HG03439 (cell line): ENCODE measurements around the gene KIFAP3.
"Not testable (repeated sequence)": the region's sequence is repeated elsewhere in the genome, so short reads cannot be mapped to it uniquely, and the experiment has no call there.

Experiments
- ATAC-seq: cut with Tn5 transposase; IDR thresholded peaks from one replicate; pipeline ENCODE4 v1.9.1; 2021; ENCODE audit warnings: mild to moderate bottlenecking, moderate library complexity; ENCODE audit not compliant: unreplicated experiment

Gene KIFAP3

DNA sequence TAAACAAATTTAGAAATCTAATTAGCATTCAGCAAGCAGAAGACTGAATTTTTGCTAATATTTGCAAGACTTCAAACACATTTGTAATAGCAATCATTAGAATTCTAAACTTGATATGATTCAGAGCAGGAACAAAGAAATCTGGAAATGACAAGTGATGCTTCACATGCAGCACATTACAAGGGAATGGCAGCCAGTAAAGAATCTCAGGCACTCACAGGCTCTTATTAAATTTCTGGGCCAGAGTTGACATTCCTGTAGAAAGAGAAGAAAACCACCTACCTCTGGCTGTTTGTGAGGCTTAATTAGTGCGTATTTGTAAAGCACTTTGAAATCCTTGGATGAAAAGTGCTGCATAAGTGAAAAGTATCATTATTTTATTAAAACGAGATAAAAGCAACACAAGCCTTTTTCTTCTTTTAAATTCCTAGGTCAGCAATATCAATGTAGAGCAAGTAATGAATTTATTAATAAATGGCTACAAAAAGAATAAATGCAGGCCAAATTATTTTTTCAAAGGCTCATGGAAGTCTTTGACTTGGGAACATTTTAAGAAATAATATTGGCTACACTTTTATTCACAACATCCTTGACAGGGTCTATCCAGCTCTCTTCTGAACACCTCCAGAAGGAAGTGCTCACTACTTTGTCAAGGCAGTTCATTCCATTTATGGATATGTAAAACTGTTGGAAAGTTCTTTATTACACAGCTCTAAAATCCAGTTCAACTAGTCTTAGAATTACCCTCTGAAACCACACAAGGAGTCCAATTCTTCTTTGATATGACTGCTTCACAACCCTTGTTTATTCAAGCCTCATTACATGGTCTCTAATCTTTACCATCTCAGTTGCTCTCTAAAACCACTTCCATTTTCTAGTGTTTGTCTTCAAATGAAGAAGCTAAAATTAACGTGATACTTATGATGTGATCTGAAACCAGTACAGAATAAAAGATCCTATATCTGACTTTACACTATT is 148.7 kb downstream of the KIFAP3 start:
- ATAC-seq: no peak

DNA sequence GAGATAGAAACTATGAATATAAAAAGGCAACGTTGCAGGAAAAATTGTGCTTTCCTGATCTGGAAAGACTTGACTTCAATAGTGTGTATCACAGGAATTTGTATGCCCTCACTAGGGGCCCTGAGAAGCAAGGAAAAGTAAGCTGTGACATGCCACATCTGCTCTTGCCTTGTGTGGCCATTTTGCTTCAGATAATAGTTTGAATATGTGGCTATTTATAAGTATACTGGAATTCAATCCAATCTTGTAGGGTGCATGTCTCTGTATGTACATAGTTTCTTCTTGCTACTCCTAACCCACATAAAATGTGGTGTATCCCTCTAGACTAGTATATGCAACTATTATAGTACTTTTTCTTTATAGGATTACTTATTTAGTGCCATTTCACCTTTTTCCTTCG is 149.7 kb downstream of the KIFAP3 start:
- no peak for ATAC-seq

DNA sequence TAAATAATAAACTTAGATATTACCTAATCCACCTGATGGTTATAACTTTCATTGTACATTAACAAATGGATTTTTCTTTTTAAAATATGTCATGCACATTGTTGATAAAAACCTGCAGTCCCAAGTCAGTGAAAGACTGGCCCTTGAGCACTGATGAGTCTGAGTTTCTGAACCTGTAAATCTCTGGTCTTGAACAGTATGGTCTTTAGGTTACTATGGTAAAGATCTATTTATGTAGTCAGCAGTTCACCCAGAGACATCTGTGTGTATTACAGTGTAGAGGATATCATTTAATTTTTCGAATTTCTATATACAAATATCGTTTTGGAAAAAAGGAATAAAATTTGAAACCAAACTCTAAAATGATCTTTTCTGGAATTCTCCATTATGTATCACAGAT is 150.4 kb downstream of the KIFAP3 start:
- ATAC-seq: no peak

GRCh38 chr1:169921080-169921479 is 153.4 kb downstream of the KIFAP3 start:
- no peak for ATAC-seq

DNA sequence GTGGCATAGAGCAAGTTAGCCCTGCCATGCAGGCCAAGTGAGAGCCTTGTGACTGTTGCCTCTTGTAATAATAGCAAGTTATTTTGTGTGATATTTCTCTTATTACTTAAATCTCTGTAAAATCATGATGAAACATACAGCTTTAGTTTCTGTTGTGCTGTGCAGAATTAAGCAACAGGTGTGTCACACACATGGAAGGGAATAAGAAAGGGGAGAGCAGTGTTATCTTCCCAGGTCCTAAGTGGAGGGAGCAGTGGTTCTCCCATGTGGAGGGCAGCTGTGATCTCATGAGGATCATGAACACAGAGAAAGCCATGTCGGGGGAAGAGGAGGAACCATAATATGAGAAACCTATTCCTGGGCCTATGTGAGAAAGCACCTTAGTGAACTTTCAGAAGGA is 155.6 kb downstream of the KIFAP3 start:
- no peak for ATAC-seq

DNA sequence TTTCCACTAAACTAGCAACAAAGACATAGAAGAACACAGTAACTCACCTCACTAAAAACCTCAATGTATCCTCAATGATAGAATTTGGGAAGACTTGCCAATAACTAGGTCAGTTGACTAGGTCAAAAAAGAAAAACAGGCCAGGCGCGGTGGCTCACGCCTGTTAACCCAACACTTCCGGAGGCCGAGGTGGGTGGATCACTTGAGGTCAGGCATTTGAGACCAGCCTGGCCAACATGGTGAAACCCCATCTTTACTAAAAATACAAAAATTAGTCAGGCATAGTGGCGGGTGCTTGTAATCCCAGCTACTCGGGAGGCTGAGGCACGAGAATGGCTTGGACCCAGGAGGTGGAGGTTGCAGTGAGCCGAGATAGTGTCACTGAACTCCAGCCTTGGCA is 156.3 kb downstream of the KIFAP3 start:
- ATAC-seq: not testable (repeated sequence)

DNA sequence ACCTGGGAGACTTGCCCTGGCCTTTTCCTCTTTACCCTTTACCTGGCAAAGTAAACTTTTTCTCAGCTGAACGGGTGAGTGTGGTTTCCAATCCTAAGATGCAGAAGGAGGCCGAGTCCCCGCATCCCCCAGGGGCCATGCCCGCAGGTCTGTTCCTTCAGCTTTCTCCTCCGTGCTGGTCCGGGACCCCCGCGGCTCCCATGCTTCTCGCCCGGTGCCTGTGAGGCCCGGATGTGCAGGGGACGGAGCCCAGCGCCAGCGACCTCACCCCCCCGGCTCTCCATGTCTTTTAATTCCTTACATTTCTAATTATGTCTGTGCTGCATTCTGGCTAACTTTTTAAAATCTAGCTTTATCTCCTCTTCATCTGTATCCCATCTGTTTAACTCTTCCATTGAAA is 159.3 kb downstream of the KIFAP3 start:
- ATAC-seq: no peak

DNA sequence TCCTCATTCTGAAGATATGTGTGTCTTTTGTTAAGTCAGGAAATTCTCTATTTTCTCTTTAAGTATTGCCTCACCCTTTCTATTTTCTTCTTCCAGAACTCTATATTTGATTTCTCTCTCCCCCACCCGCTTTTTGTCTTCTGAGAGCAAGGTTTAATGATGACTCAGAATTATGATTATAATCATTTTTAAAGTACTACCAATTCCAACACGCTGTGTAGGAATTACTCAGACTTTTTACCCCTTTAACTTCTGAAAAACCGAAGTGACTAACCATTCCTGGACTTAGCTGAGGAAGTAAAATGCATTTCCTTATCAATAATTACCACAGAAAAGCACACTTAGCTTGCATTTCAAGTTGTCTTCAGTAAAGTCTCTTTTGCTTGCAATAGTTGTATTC is 160.0 kb downstream of the KIFAP3 start:
- ATAC-seq: no peak

GRCh38 chr1:169909499-169909898 is 165.0 kb downstream of the KIFAP3 start:
- no peak for ATAC-seq

GRCh38 chr1:169906938-169907337 is 167.6 kb downstream of the KIFAP3 start:
- no peak for ATAC-seq

DNA sequence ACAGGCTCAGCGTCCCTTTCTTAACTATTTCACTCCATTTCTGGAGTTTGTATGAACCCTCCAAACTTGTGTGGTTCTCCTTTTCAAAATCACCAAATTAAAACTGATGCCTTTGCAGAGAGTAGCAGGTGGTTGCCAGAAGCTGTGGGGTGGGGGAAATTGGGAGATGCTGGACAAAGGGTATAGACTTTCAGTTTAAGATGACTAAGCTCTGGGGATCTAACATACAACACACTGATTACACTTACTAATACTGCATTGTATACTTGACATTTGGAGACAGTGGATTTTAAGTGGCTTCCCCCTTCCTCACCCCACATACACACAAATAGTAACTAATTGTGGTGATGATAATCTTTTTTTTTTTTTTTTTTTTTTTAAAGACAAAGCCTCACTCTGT is 169.7 kb downstream of the KIFAP3 start:
- ATAC-seq: no peak

DNA sequence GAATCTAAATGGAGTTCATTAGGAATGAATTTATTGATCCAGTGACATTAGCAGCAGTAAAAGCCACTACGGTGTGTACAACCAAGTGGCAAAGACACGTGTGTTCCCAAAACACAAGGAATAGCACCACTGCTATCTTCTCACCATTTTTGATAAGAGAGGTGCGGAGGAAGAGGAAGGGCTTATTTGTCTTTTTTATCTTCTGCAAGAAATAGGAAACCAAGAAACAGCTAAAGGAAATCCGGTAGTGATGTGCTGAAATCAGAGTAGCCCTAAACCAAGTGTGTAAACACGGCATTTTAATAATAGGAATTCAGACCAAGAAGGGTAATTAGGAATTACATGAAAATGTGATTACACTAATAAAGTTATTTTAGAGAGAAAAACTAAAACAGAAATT is 171.7 kb downstream of the KIFAP3 start:
- no peak for ATAC-seq

GRCh38 chr1:169901115-169901514 is 173.4 kb downstream of the KIFAP3 start:
- no peak for ATAC-seq

DNA sequence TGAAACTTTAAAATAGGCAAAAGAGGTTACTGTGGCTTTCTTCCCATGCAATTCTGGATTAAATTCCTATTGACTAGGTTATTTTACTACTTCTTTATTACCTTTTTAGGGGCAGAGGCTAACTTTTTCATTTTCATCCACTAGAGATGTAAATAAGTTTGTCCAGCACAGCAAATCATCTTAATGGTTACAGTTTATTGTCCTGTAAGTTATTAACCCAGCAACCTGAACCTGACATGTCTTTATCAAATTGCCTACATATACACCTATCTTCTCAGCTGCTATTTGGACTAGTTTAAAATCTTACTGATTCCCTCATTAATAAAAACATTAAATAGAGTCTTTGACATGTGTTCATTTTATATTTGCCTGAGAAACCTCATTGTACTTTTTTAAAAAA is 173.9 kb downstream of the KIFAP3 start:
- ATAC-seq: no peak

DNA sequence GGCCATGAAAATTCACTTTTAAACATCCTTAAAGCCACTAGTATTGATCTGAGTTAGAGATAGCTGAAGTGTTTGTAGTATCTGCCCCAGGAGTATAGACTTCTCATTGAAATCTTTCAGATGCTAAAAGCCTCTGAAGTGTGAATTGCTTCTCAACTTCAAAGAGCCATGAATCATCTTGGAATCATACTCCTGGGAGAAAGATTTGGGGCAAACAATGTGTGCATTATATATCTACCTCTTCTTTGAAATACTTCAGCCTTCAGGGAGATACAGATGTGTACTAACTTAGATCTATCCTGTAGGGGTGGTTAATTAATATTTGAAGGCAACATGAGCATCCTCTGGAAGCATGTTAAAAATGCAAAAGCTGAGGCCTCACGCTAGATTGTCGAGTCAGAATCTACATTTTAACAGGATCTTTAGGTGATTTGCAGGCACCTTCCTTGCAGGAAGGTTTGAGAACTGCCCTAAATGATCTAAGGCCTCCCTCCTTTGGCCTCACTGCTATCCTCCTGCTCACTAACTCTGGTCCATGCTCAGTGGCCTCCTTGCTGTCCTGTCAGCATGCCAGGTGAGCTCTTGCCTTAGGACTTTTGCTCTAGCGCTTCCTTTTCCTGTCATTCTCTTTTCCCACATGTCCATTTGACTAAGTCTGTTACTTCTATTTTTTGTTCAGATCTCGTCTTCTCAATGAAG is 174.8 kb downstream of the KIFAP3 start:
- ATAC-seq: no peak

- ATAC-seq: no peak
Measured at GRCh38 chr1:169896013-169896412, 178.5 kb downstream of the KIFAP3 start.

DNA sequence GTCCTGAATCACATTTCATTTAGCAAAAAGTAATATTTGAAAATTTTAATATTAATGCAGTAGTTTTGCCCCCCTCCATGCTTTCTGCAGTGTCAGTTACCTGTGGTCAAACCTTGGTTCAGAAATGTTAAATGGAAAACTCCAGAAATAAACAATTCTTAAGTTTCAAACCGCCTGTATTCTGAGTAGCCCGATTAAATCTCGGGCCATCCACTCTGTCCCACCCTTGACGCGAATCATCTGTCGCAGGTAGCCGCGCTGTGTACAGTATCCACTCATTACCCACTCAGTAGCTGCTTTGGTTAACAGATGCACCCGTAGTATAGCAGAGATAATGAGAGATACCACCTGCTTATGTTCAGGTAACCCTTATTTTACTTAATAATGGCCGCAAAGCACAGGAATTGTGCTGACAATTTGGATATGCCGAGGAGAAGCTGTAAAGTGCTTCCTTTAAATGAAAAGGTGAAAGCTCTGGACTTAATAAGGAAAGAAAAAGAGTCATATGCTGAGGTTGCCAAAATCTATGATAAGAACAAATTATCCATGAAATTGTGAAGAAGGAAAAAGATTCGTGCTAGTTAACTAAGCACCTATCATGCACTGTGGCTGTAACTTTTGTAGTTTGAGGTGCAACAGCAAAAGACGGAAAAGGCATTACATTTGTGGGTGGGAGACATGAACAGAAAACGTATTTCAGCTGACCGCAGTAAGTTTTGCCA is 179.9 kb downstream of the KIFAP3 start:
- no peak for ATAC-seq

DNA sequence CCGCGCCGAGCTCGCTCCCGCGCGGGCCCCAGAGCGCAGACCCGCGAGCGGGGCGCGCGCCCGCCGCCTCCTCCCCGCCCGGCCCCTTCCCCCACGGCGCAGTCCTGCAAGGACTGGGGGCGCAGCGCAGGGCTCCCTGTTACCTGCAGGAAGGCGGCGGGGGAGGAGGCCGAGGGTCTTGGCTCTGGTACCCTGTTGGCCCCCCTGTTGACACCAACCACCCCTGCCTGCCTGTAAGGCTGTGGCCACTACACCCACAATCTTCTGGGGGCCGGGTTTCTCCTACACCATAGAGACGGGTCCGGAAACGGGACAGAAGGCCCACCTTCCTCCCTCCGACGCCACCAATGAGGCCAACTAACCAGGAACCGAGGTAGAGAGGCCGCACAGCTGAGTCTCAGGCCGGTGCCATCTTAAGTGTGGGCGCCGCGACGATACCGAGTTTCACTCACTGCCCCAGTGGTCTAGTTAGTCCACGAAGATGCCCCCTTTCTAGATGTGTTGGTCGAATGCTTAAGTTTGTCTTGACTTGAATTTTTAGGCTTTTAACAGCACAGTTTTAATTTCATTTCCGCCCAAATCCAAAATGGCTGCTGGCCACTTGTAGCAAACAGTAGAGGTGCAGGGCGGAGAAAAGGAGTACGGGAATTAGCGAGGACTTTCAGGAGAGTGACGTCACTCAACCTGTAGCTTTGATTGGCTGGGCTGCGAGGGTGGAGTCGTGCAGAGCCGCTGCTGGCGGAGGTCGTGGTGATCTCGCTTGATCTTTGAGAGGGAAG is 180.7 kb downstream of the KIFAP3 start, which contains the start of gene SCYL3:
TSS of gene SCYL3 (minus strand) at position 252 of the 779 bp plus-strand sequence. CDS start 5,056 bp downstream, outside the sequence.
- ATAC-seq: peak; percentile 90

- peak; percentile 19 for ATAC-seq
Measured at GRCh38 chr1:169892927-169893644, 181.4 kb downstream of the KIFAP3 start.
